MG63 (cell line): ENCODE measurements around the gene SELENOO. TPM values are rescaled to one million over a fixed set of nuclear protein-coding genes. Genes with fewer than 3 reads are reported as not detected.
"Not testable (repeated sequence)": the region's sequence is repeated elsewhere in the genome, so short reads cannot be mapped to it uniquely, and the experiment has no call there.

Experiments used
- DNase-seq: peaks from one replicate; pipeline ENCODE4 v3.0.0-alpha.2; 2020
- H3K27me3 ChIP-seq: fragments of 250-450 bp; sonication (Bioruptor Pico); 2 replicates; pipeline ENCODE4 v1.5.1; 2020; ENCODE audit warnings: mild to moderate bottlenecking, moderate library complexity
- H3K36me3 ChIP-seq: fragments of 250-450 bp; sonication (Bioruptor Pico); 2 replicates; pipeline ENCODE4 v1.5.1; 2020; ENCODE audit warnings: mild to moderate bottlenecking, moderate library complexity
- H3K4me3 ChIP-seq: fragments of 250-450 bp; sonication (Bioruptor Pico); 2 replicates; pipeline ENCODE4 v1.5.1; 2020; ENCODE audit warnings: mild to moderate bottlenecking, moderate library complexity
- H3K9me3 ChIP-seq: fragments of 250-450 bp; sonication (Bioruptor Pico); 2 replicates; pipeline ENCODE4 v1.5.1; 2020; ENCODE audit warnings: mild to moderate bottlenecking, moderate library complexity
- total RNA-seq: library from RNA; depleted of rRNA; stranded (reverse); fragments of >200 nt; shearing (Covaris generic); gene quantifications from 2 replicates; pipeline ENCODE4 v1.2.3, GENCODE V29; 2014; ENCODE audit warnings: low replicate concordance

Gene SELENOO
- total RNA-seq, 1 experiment from 2014 or later: 13.8 TPM

GRCh38 chr22:50204571-50204970, 3.8 kb downstream of the SELENOO start:
- H3K36me3 ChIP-seq: peaks cover 46% of the 10 kb centered on the region

GRCh38 chr22:50204998-50205397, 4.2 kb downstream of the SELENOO start:
- not testable (repeated sequence) for DNase-seq, H3K4me3 ChIP-seq, H3K9me3 ChIP-seq, H3K27me3 ChIP-seq
- H3K36me3 ChIP-seq: peaks cover 46% of the 10 kb centered on the region

More at GRCh38 chr22:50204571-50204970, 3.8 kb downstream of the SELENOO start:
- Histone ChIP-seq H3K9me3 (no peaks in the 10 kb centered on the region), H3K27me3 (no peaks in the 10 kb centered on the region), H3K4me3 (no peak overlapping the region)
- DNase-seq: no peak

GRCh38 chr22:50205781-50206569, 5.2 kb downstream of the SELENOO start:
- no peaks in the 10 kb centered on the region for H3K27me3 ChIP-seq
- H3K36me3 ChIP-seq: peaks cover 54% of the 10 kb centered on the region
- no peaks in the 10 kb centered on the region for H3K9me3 ChIP-seq
- DNase-seq: no peak
- no peak overlapping the region for H3K4me3 ChIP-seq

- no peak overlapping the region for H3K4me3 ChIP-seq
- no peak for DNase-seq
- no peaks in the 10 kb centered on the region for H3K9me3 ChIP-seq
- no peaks in the 10 kb centered on the region for H3K27me3 ChIP-seq
- H3K36me3 ChIP-seq: peaks cover 58% of the 10 kb centered on the region
Measured at GRCh38 chr22:50206599-50206998, 5.8 kb downstream of the SELENOO start.

- no peaks in the 10 kb centered on the region for H3K27me3 ChIP-seq
- H3K9me3 ChIP-seq: no peaks in the 10 kb centered on the region
- no peak overlapping the region for H3K4me3 ChIP-seq
- DNase-seq: no peak
- H3K36me3 ChIP-seq: peaks cover 61% of the 10 kb centered on the region
Measured at GRCh38 chr22:50207383-50208140, 6.8 kb downstream of the SELENOO start.

- Histone ChIP-seq H3K27me3 (no peaks in the 10 kb centered on the region), H3K9me3 (no peaks in the 10 kb centered on the region), H3K4me3 (no peak overlapping the region), H3K36me3 (peaks cover 58% of the 10 kb centered on the region)
- DNase-seq: no peak
Measured at GRCh38 chr22:50208430-50208938, 7.7 kb downstream of the SELENOO start.

GRCh38 chr22:50208939-50209892, 8.4 kb downstream of the SELENOO start:
- Histone ChIP-seq H3K4me3 (no peak overlapping the region), H3K9me3 (no peaks in the 10 kb centered on the region), H3K27me3 (no peaks in the 10 kb centered on the region), H3K36me3 (peaks cover 60% of the 10 kb centered on the region)
- DNase-seq: no peak

- Histone ChIP-seq H3K36me3 (peaks cover 62% of the 10 kb centered on the region), H3K4me3 (no peak overlapping the region), H3K27me3 (no peaks in the 10 kb centered on the region), H3K9me3 (no peaks in the 10 kb centered on the region)
- DNase-seq: no peak
Measured at GRCh38 chr22:50209893-50210292, 9.1 kb downstream of the SELENOO start.

GRCh38 chr22:50210378-50211139, 9.7 kb downstream of the SELENOO start:
- Histone ChIP-seq H3K27me3 (no peaks in the 10 kb centered on the region), H3K9me3 (no peaks in the 10 kb centered on the region), H3K4me3 (no peak overlapping the region), H3K36me3 (peaks cover 60% of the 10 kb centered on the region)
- no peak for DNase-seq

- H3K36me3 ChIP-seq: peaks cover 59% of the 10 kb centered on the region
- no peak overlapping the region for H3K4me3 ChIP-seq
- no peaks in the 10 kb centered on the region for H3K9me3 ChIP-seq
- no peak for DNase-seq
- H3K27me3 ChIP-seq: no peaks in the 10 kb centered on the region
Measured at GRCh38 chr22:50211147-50211546, 10.3 kb downstream of the SELENOO start.

- no peaks in the 10 kb centered on the region for H3K9me3 ChIP-seq
- H3K36me3 ChIP-seq: peaks cover 64% of the 10 kb centered on the region
- H3K4me3 ChIP-seq: no peak overlapping the region
- no peak for DNase-seq
- H3K27me3 ChIP-seq: no peaks in the 10 kb centered on the region
Measured at GRCh38 chr22:50213263-50213662, 12.5 kb downstream of the SELENOO start.

GRCh38 chr22:50215297-50216054, 14.7 kb downstream of the SELENOO start:
- DNase-seq: no peak
- no peaks in the 10 kb centered on the region for H3K9me3 ChIP-seq
- H3K36me3 ChIP-seq: peaks cover 65% of the 10 kb centered on the region
- no peaks in the 10 kb centered on the region for H3K27me3 ChIP-seq
- H3K4me3 ChIP-seq: no peak overlapping the region

- Histone ChIP-seq H3K27me3 (no peaks in the 10 kb centered on the region), H3K36me3 (peaks cover 59% of the 10 kb centered on the region), H3K4me3 (no peak overlapping the region), H3K9me3 (no peaks in the 10 kb centered on the region)
- no peak for DNase-seq
Measured at GRCh38 chr22:50216055-50216683, 15.4 kb downstream of the SELENOO start.

- Histone ChIP-seq H3K4me3 (no peak overlapping the region), H3K9me3 (no peaks in the 10 kb centered on the region), H3K36me3 (peaks cover 57% of the 10 kb centered on the region), H3K27me3 (no peaks in the 10 kb centered on the region)
- DNase-seq: no peak
Measured at GRCh38 chr22:50216684-50217520, 16.1 kb downstream of the SELENOO start.
